ENCODE results near the gene SDK1. TPM values are rescaled to one million over a fixed set of nuclear protein-coding genes. Genes with fewer than 3 reads are reported as not detected.

The SDK1 gene
- total RNA-seq, 2 experiments from 2014 or later: 0.19 to 0.36 TPM

DNA sequence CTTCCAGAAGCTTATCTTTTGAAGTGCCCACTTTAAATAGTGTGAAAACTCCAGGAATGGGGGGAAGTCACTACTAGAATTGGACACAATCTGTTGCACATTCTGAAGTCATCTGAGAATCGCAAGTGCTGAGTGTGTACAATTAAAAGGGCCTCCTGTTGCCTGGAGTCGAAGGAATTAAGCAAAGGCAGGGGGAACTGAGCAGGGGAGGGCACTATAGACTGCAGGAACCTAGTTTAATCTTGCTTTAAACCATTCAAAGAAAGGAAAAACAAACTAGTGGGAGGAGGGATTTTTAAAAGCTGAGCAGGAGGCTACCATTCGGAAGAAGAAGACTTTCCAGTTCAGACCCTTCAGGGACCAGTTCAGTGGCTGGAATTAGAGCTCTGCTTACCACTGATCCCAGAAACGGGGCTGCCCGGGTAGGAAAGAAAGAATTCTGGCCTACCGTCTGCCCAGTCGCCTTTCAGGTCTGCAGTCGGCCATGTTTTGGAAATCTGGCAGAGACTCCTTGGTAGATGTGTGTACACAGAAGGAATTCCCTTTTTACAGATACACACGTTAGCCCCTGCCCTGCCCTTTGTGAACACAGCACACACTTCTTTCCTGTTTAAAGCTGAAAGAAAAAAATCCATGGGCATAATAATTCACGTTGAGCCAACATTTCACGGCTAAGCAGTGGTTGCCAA, 770.5 kb downstream of the SDK1 start:
- Histone ChIP-seq H3K4me3 (ENCODE audit: low read depth, low read length, poor library complexity, severe bottlenecking) (no peak overlapping the region), H3K36me3 (ENCODE audit: insufficient read depth, low read length) (no peaks in the 10 kb centered on the region), H3K9me3 (ENCODE audit: low read length) (no peaks in the 10 kb centered on the region), H4K20me1 (ENCODE audit: insufficient read depth, low read length) (no peaks in the 10 kb centered on the region), H3K79me2 (ENCODE audit: insufficient read depth, low read depth, low read length) (no peaks in the 10 kb centered on the region), H3K27ac (ENCODE audit: low read depth, low read length, poor library complexity, severe bottlenecking) (no peak overlapping the region), H3K9me2 (ENCODE audit: insufficient read depth, low read length) (no peaks in the 10 kb centered on the region), H3K4me1 (ENCODE audit: insufficient read depth, low read length, poor library complexity, severe bottlenecking) (no peaks in the 10 kb centered on the region), H3K4me2 (ENCODE audit: low read length) (no peak overlapping the region), H2AFZ (ENCODE audit: low read length) (no peak overlapping the region)
- intact Hi-C loops (cut with micrococcal nuclease; ENCODE audit: unreplicated experiment): no loop called here
- CTCF ChIA-PET (ENCODE audit: unreplicated experiment): no interaction called here
- no peak for DNase-seq (ENCODE audit: low spot score)
- POLR2A ChIA-PET: no interaction called here
- no peak for TF ChIP-seq EZH2phosphoT487 (IDR thresholded peaks at IDR 0.05; ENCODE audit: borderline replicate concordance, low read depth, low read length)
- TF ChIP-seq, protein P1, sequence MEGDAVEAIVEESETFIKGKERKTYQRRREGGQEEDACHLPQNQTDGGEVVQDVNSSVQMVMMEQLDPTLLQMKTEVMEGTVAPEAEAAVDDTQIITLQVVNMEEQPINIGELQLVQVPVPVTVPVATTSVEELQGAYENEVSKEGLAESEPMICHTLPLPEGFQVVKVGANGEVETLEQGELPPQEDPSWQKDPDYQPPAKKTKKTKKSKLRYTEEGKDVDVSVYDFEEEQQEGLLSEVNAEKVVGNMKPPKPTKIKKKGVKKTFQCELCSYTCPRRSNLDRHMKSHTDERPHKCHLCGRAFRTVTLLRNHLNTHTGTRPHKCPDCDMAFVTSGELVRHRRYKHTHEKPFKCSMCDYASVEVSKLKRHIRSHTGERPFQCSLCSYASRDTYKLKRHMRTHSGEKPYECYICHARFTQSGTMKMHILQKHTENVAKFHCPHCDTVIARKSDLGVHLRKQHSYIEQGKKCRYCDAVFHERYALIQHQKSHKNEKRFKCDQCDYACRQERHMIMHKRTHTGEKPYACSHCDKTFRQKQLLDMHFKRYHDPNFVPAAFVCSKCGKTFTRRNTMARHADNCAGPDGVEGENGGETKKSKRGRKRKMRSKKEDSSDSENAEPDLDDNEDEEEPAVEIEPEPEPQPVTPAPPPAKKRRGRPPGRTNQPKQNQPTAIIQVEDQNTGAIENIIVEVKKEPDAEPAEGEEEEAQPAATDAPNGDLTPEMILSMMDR (conservative IDR thresholded peaks at IDR 0.05; ENCODE audit: low read length): no peak
- no TSS peak for BruUV-seq (replicated peaks)

DNA sequence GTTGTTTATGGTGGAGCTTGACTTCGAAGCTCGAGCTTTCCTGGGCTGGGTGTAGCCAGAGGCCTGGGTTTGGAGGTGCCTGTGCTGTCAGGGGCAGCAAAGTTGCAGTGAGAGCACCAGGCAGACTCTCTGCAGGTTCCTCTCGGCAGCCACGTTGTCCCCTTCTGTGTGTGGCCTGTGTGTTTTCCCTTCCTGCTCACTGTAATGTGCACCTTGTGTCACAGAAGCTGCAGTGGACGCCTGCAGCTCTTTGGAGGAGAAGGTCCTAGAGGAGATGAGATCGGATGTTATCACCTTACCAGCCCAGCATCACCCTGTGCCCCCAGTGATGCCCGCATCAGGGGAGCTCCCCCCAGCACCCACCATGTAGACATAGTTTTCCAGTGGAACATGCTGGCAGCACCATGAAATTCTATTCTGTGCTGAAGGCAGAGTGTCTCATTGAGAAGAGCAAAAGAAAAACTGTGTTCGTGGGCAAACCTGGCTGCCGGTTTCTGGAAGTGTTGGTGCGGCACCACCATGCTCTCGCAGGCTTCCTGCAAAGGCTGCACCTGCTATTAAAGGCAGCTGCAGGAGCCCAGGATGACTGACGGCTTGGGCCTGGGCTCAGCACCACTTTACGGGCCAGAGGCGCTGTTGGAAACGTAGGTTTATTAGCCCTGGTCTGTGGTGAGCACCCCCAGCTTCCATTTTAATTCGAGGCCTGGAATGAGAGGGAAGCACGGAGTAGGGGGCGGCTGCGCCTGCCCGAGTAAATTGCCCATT, 771.3 kb downstream of the SDK1 start:
- H4K20me1 ChIP-seq (ENCODE audit: insufficient read depth, low read length): no peaks in the 10 kb centered on the region
- TF ChIP-seq EZH2phosphoT487 (IDR thresholded peaks at IDR 0.05; ENCODE audit: borderline replicate concordance, low read depth, low read length): no peak
- TF ChIP-seq, protein P1 (conservative IDR thresholded peaks at IDR 0.05; ENCODE audit: low read length): no peak
- no peak overlapping the region for H2AFZ ChIP-seq (ENCODE audit: low read length)
- intact Hi-C loops (cut with micrococcal nuclease; ENCODE audit: unreplicated experiment): no loop called here
- H3K9me3 ChIP-seq (ENCODE audit: low read length): no peaks in the 10 kb centered on the region
- no peaks in the 10 kb centered on the region for H3K36me3 ChIP-seq (ENCODE audit: insufficient read depth, low read length)
- no peaks in the 10 kb centered on the region for H3K79me2 ChIP-seq (ENCODE audit: insufficient read depth, low read depth, low read length)
- H3K9me2 ChIP-seq (ENCODE audit: insufficient read depth, low read length): no peaks in the 10 kb centered on the region
- no peaks in the 10 kb centered on the region for H3K4me1 ChIP-seq (ENCODE audit: insufficient read depth, low read length, poor library complexity, severe bottlenecking)
- no peak overlapping the region for H3K4me3 ChIP-seq (ENCODE audit: low read depth, low read length, poor library complexity, severe bottlenecking)
- H3K4me2 ChIP-seq (ENCODE audit: low read length): no peak overlapping the region
- CTCF ChIA-PET (ENCODE audit: unreplicated experiment): no interaction called here
- POLR2A ChIA-PET: no interaction called here
- no peak for DNase-seq (ENCODE audit: low spot score)
- no peak overlapping the region for H3K27ac ChIP-seq (ENCODE audit: low read depth, low read length, poor library complexity, severe bottlenecking)
- no TSS peak for BruUV-seq (replicated peaks)

DNA sequence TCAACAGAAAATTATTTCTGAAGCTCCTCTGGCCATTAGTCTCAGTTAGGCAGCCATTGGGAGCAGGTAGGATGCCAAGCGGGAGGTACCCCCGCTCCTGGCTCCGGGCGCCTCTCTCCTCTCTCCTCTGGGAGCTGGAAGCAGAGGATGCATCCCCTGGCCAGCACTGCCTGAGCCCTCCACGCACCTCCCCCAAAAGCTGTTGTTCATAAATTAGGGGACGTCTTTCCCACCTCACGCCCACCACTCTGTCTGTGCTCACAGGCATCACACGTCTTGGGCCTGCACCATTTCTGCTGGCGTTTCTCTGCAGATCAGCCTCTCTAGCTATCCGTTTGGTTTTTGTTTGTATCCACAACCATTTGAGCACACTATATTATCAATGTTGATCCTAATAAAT, 772.0 kb downstream of the SDK1 start:
- H3K9me2 ChIP-seq (ENCODE audit: insufficient read depth, low read length): no peaks in the 10 kb centered on the region
- ChIA-PET POLR2A (no interaction called here), CTCF (ENCODE audit: unreplicated experiment) (no interaction called here)
- no peak overlapping the region for H2AFZ ChIP-seq (ENCODE audit: low read length)
- TF ChIP-seq, protein P1 (conservative IDR thresholded peaks at IDR 0.05; ENCODE audit: low read length): no peak
- no peak for TF ChIP-seq EZH2phosphoT487 (IDR thresholded peaks at IDR 0.05; ENCODE audit: borderline replicate concordance, low read depth, low read length)
- no peak overlapping the region for H3K4me2 ChIP-seq (ENCODE audit: low read length)
- no peak for DNase-seq (ENCODE audit: low spot score)
- H4K20me1 ChIP-seq (ENCODE audit: insufficient read depth, low read length): no peaks in the 10 kb centered on the region
- H3K9me3 ChIP-seq (ENCODE audit: low read length): no peaks in the 10 kb centered on the region
- BruUV-seq (replicated peaks): no TSS peak
- intact Hi-C loops (cut with micrococcal nuclease; ENCODE audit: unreplicated experiment): no loop called here
- H3K4me3 ChIP-seq (ENCODE audit: low read depth, low read length, poor library complexity, severe bottlenecking): no peak overlapping the region
- H3K4me1 ChIP-seq (ENCODE audit: insufficient read depth, low read length, poor library complexity, severe bottlenecking): no peaks in the 10 kb centered on the region
- H3K27ac ChIP-seq (ENCODE audit: low read depth, low read length, poor library complexity, severe bottlenecking): no peak overlapping the region
- no peaks in the 10 kb centered on the region for H3K36me3 ChIP-seq (ENCODE audit: insufficient read depth, low read length)
- no peaks in the 10 kb centered on the region for H3K79me2 ChIP-seq (ENCODE audit: insufficient read depth, low read depth, low read length)

Measured in OCI-LY7 (cell line).